WTC11 (cell line): Measurements from ENCODE around the gene CXCL17. TPM values are rescaled to one million over a fixed set of nuclear protein-coding genes. Genes with fewer than 3 reads are reported as not detected.

ENCODE experiments used
- ATAC-seq: fragments of 200-7000 bp; cut with Tn5 transposase; 2 replicates; pipeline ENCODE4 v1.10.0; 2021; ENCODE audit warnings: mild to moderate bottlenecking, moderate library complexity
- CTCF ChIA-PET: fragments of 300-600 bp; sonication (Branson Sonifier 250); formaldehyde crosslinking; loops from one replicate; lab custom pipeline; 2021; ENCODE audit warnings: antibody characterized with exemption; lab: Charles Lee
- POLR2A ChIA-PET: fragments of 350-600 bp; sonication (Branson Sonifier 250); formaldehyde crosslinking; loops from one replicate; lab custom pipeline; 2021; ENCODE audit warnings: antibody characterized with exemption; lab: Charles Lee
- DNase-seq: peaks from one replicate; pipeline ENCODE4 v3.0.0; 2021; ENCODE audit warnings: low spot score
- H3K27ac Mint-ChIP-seq: 2 replicates; pipeline ENCODE4 v1.8.0; 2021; ENCODE audit warnings: mixed read lengths
- H3K27me3 Mint-ChIP-seq: 2 replicates; pipeline ENCODE4 v1.8.0; 2021; ENCODE audit warnings: low read depth, mild to moderate bottlenecking, moderate library complexity, mixed read lengths
- H3K36me3 Mint-ChIP-seq: 2 replicates; pipeline ENCODE4 v1.8.0; 2021; ENCODE audit warnings: mixed read lengths
- H3K4me1 Mint-ChIP-seq: 2 replicates; pipeline ENCODE4 v1.8.0; 2022; ENCODE audit warnings: mixed read lengths
- H3K4me3 Mint-ChIP-seq: 2 replicates; pipeline ENCODE4 v1.8.0; 2021; ENCODE audit warnings: mild to moderate bottlenecking, moderate library complexity, mixed read lengths
- H3K9me3 Mint-ChIP-seq: 2 replicates; pipeline ENCODE4 v1.8.0; 2021; ENCODE audit warnings: mixed read lengths
- ATF1 ChIP-seq: sonication (generic); formaldehyde crosslinking; IDR thresholded peaks from 2 replicates; pipeline ENCODE4 v1.8.1; 2023; ENCODE audit warnings: mild to moderate bottlenecking, moderate library complexity, missing genetic modification reagents
- ERG ChIP-seq: fragments of 250-450 bp; sonication (Bioruptor Pico); IDR thresholded peaks from 2 replicates; pipeline ENCODE4 v1.8.0; 2021; ENCODE audit warnings: mild to moderate bottlenecking
- ESRRA ChIP-seq: sonication (generic); formaldehyde crosslinking; IDR thresholded peaks from 2 replicates; pipeline ENCODE4 v1.8.1; 2022; ENCODE audit warnings: mild to moderate bottlenecking, missing genetic modification reagents, borderline replicate concordance
- FOXK1 ChIP-seq: sonication (generic); formaldehyde crosslinking; IDR thresholded peaks from 2 replicates; pipeline ENCODE4 v1.8.0; 2022; ENCODE audit warnings: mild to moderate bottlenecking, moderate library complexity, missing genetic modification reagents
- FOXP4 ChIP-seq: sonication (generic); formaldehyde crosslinking; IDR thresholded peaks from 2 replicates; pipeline ENCODE4 v1.8.0; 2022; ENCODE audit warnings: mild to moderate bottlenecking, missing genetic modification reagents
- GTF2I ChIP-seq: fragments of 250-450 bp; sonication (Bioruptor Pico); conservative IDR thresholded peaks from 2 replicates; pipeline ENCODE4 v1.4.0; 2021; ENCODE audit warnings: mild to moderate bottlenecking
- HMGA2 ChIP-seq: fragments of 250-450 bp; sonication (Bioruptor Pico); IDR thresholded peaks from 2 replicates; pipeline ENCODE4 v1.4.0; 2021; ENCODE audit warnings: mild to moderate bottlenecking, moderate library complexity
- HMGXB4 ChIP-seq: sonication (generic); formaldehyde crosslinking; IDR thresholded peaks from 2 replicates; pipeline ENCODE4 v1.8.1; 2023; ENCODE audit warnings: mild to moderate bottlenecking, moderate library complexity, missing genetic modification reagents
- MAX ChIP-seq: sonication (generic); formaldehyde crosslinking; IDR thresholded peaks from 2 replicates; pipeline ENCODE4 v1.8.0; 2022; ENCODE audit warnings: mild to moderate bottlenecking, missing genetic modification reagents
- MLX ChIP-seq: sonication (generic); formaldehyde crosslinking; IDR thresholded peaks from 2 replicates; pipeline ENCODE4 v1.8.1; 2023; ENCODE audit warnings: mild to moderate bottlenecking, missing genetic modification reagents, moderate library complexity
- MYBL2 ChIP-seq: sonication (generic); formaldehyde crosslinking; IDR thresholded peaks from 2 replicates; pipeline ENCODE4 v1.8.1; 2023; ENCODE audit warnings: mild to moderate bottlenecking, moderate library complexity, missing genetic modification reagents
- SOX15 ChIP-seq: fragments of 250-450 bp; sonication (Bioruptor Pico); IDR thresholded peaks from 2 replicates; pipeline ENCODE4 v1.9.0; 2021; ENCODE audit warnings: mild to moderate bottlenecking
- USF2 ChIP-seq: sonication (generic); formaldehyde crosslinking; IDR thresholded peaks from 2 replicates; pipeline ENCODE4 v1.8.1; 2023; ENCODE audit warnings: mild to moderate bottlenecking, missing genetic modification reagents, moderate library complexity
- ZNF219 ChIP-seq: sonication (generic); formaldehyde crosslinking; IDR thresholded peaks from 2 replicates; pipeline ENCODE4 v1.8.0; 2023; ENCODE audit warnings: missing genetic modification reagents, mild to moderate bottlenecking, borderline replicate concordance
- ZNF263 ChIP-seq: sonication (generic); formaldehyde crosslinking; IDR thresholded peaks from 2 replicates; pipeline ENCODE4 v1.8.1; 2022; ENCODE audit warnings: low read depth, mild to moderate bottlenecking, moderate library complexity, missing genetic modification reagents
- ZNF532 ChIP-seq: fragments of 250-450 bp; sonication (Bioruptor Pico); IDR thresholded peaks from 2 replicates; pipeline ENCODE4 v1.9.0; 2021; ENCODE audit warnings: mild to moderate bottlenecking, borderline replicate concordance
- total RNA-seq: library from RNA; stranded (reverse); gene quantifications from 3 replicates; pipeline ENCODE4 v1.2.3, GENCODE V29; 2021

The CXCL17 gene
- total RNA-seq, 1 experiment from 2014 or later = not detected

- Mint-ChIP-seq H3K4me3 (no peak overlapping the region), H3K4me1 (peaks cover 4% of the 10 kb centered on the region; the same call in 1 of the 2 replicates), H3K27ac (no peak overlapping the region), H3K36me3 (no peaks in the 10 kb centered on the region), H3K27me3 (peaks cover 65% of the 10 kb centered on the region), H3K9me3 (no peaks in the 10 kb centered on the region)
- ATAC-seq (no peak), DNase-seq (no peak)
- no peak for TF ChIP-seq MAX (CRISPR knock-in tag)
- no peak for TF ChIP-seq HMGXB4
- peak; percentile 93 for TF ChIP-seq HMGA2 (CRISPR knock-in tag)
- TF ChIP-seq ZNF263 (CRISPR knock-in tag) = no peak
- TF ChIP-seq MLX = no peak
- TF ChIP-seq SOX15 (CRISPR knock-in tag) = no peak
- POLR2A ChIA-PET = no interaction called here
- CTCF ChIA-PET = interaction anchor here (4.0 to 4.2 kb wide), 2 partner anchors 10 to 12 kb away, joined by 20 to 23 read pairs; partner anchors contain the start of gene CXCL17
Observed at GRCh38 chr19:42431486-42431885, 11.3 kb downstream of the CXCL17 start.

- ChIA-PET CTCF (interaction anchor here (1.0 to 2.4 kb wide), 3 partner anchors 10 to 32 kb away, joined by 3 to 12 read pairs (median 4); no protein-coding TSS in a partner anchor), POLR2A (no interaction called here)
- Mint-ChIP-seq H3K4me1 (peaks cover 7% of the 10 kb centered on the region), H3K9me3 (peaks cover 6% of the 10 kb centered on the region), H3K27ac (no peak overlapping the region), H3K4me3 (no peak overlapping the region), H3K27me3 (peaks cover 73% of the 10 kb centered on the region), H3K36me3 (no peaks in the 10 kb centered on the region; the same call in 1 of the 2 replicates)
- no peak for TF ChIP-seq ZNF532 (CRISPR knock-in tag)
- TF ChIP-seq ERG = no peak
- no peak for TF ChIP-seq USF2 (CRISPR knock-in tag)
- TF ChIP-seq ZNF219 (CRISPR knock-in tag) = no peak
- no peak for TF ChIP-seq FOXP4
- no peak for TF ChIP-seq MYBL2 (CRISPR knock-in tag)
- no peak for TF ChIP-seq FOXK1 (CRISPR knock-in tag)
- no peak for TF ChIP-seq MLX
- no peak for TF ChIP-seq GTF2I (CRISPR knock-in tag)
- no peak for TF ChIP-seq ESRRA (CRISPR knock-in tag)
- TF ChIP-seq ATF1 (CRISPR knock-in tag) = no peak
- no peak for TF ChIP-seq HMGXB4
- ATAC-seq = no peak
- no peak for DNase-seq
Observed at GRCh38 chr19:42428676-42429075, 14.1 kb downstream of the CXCL17 start.
